Measurements from ENCODE around the gene PPFIA1.

The PPFIA1 gene

DNA sequence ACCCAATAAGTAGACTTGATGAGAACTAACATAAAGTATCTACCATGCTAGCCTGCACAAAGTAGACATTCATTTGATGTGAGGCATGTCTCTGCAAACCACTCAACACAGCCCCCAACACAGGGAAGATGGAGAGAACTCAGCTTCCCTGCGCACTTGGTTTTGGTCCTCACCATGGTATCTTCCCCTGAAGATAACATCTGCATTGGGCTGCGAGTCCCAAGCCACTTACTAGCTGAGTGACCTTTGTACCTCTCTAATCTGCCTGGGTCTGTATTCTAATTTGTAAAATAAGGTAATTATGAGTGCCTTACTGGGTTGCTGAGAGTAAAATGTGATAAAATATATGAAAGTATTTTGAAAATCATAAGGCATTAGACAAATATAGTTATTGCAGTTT lies 30.7 kb downstream of the PPFIA1 start:
- DNase-seq = no peak

DNA sequence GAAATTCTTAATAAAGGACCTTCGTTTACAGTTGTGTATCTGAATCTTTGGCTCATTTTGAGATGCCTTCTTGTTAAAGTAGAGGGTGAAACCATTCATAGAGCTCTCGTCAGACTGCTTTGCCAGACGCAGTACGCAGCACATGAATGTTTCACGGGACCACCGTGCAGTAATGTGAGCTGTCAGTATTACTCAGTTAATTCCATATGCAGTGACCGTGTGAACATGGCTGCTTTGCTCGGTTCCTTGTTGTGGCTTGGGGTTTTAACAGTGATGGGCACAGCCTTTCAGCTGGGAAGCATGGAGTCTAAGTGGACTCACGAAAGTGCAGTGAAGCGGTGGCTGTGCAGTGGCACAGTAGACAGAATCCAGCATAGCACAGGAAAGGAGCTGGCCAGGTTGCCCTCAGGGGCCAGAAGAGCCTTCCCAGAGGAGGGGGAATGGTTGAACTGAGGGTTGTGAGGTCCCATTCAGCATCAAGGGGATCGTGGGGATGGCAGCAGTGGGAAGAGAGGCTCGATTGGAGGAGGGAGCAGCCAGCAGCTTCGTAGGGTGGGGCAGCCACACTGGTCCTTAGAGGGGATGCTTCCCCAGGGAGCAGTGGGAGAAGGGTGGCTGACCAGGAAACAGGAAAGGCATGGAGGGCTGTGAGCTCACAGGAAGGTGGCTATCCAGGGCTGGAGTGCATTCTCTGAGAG lies 31.4 kb downstream of the PPFIA1 start:
- DNase-seq = no peak

DNA sequence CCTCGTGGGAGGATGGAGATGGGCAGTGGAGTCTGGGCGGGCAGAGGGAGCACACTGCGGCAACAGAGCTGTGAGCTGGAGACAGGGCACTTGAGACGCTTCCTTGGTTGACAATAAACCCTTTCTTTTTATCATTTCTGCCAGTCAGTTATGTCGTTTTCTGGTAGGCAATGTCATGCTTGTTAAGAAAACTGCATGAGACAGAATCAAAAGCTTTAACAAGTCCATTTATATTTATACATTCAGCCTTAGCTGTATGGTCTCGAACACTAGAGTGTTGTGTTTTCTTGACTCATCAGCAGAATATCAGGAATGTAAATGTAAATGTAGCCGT lies 31.9 kb downstream of the PPFIA1 start:
- DNase-seq = no peak

DNA sequence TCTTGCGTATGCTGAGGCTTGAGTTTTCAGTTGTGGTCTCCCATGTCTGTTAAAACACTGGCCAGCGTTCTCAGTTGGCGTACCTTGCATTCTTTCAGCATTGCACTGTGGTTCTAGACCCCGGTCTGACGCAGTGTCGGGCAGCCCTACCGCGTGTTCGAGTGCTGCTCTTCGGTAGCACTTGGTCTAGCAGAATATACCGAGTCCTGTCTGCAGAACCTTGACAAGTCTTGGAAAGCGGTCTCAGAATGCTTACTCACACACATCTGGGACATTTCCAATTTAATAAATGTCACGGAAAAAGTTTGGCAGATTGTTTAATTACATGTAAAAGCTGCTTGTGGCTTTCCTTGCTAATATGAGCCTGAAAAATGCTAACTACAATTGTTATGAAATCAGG lies 32.6 kb downstream of the PPFIA1 start:
- no peak for DNase-seq

DNA sequence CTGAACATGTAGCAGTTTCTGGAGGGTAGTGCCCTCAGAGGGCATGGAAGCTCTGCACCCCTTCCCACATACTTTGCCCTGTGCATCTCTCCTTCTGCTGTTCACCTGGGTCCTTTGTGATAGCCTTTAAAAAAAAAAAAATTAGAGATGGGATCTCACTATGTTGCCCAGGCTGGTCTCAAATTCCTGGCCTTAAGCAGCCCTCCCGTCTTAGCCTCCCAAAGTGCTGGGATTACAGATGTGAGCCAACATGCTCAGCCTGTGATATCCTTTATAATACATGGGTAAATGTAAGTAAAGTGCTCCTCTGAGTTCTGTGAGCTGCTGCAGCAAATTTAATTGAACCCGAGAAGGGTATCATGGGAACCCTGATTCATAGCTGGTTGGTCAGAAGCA lies 33.7 kb downstream of the PPFIA1 start:
- DNase-seq = no peak

DNA sequence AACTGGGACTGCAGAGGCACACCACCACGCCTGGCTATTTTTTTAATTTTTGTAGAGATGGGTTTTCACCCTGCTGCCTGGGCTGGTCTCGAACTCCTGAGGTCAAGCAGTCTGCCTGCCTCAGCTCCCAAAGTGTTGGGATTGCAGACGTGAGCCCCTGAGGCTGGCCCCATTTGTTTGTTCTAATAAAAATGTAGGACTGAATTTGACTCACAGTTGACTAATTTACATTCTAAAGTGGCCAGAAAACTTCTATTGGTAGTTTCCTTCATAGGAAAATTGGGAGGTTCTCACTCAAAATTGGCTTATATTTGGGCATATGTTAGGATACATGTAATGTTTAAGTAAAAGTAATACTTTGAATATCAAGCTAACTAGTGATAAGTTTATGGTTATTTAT lies 35.0 kb downstream of the PPFIA1 start:
- no peak for DNase-seq

DNA sequence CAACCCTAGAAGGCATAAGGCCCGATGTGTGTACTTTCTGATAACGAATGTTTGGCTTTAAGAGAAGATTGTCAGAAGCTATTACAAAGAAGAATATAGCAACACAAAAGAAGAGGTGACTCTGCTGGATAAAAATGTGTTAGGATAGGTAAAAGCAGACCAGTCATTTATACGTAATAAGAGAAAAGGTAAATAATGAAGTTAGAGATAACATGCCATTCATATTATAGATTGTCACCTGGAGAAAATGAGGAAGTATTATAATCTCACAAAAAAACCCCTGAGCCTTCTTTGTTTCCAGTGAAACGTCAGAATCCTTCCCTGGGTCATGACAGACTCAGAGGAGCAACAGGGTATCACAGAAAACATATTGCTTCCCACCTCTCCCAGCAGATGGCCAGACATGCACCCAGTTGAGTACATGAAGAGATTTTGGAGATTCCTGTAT lies 36.1 kb downstream of the PPFIA1 start:
- peak; percentile 45 for DNase-seq

DNA sequence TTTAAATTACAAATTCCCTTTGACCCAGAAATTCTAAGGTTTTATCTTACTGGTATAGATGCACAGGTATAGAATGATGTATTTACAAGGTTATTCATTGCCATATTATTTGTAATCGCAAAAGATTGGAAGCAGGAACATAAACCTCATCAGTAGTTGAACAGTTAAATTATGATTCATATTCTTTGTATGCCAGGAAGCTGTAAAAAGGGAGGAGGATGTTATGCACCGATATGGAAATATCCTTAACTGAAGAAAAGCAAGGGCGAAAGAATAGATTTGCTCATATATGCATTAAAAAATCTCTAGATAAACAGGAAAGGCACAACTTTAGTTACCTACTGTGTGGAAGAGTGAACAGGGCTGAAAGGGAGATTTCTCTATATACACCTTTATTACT lies 36.7 kb downstream of the PPFIA1 start:
- DNase-seq = no peak

DNA sequence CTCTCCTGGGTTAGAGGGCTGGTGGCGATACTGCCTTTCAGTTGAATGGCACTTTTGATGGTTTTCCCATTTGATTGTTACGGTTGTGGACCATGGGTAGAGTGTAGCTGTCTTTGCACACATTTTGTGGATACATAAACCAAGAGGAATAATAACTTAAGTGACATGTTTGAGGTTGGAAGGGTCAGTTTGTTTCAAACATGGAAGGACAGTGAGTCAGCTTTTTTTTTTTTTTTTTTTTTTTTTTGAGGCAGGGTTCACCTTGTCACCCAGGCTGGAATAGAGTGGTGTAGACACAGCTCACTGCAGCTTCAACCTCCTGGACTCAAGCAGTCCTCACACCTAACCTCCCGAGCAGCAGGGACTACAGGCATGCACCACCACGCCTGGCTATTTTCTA lies 41.1 kb downstream of the PPFIA1 start:
- no peak for DNase-seq

DNA sequence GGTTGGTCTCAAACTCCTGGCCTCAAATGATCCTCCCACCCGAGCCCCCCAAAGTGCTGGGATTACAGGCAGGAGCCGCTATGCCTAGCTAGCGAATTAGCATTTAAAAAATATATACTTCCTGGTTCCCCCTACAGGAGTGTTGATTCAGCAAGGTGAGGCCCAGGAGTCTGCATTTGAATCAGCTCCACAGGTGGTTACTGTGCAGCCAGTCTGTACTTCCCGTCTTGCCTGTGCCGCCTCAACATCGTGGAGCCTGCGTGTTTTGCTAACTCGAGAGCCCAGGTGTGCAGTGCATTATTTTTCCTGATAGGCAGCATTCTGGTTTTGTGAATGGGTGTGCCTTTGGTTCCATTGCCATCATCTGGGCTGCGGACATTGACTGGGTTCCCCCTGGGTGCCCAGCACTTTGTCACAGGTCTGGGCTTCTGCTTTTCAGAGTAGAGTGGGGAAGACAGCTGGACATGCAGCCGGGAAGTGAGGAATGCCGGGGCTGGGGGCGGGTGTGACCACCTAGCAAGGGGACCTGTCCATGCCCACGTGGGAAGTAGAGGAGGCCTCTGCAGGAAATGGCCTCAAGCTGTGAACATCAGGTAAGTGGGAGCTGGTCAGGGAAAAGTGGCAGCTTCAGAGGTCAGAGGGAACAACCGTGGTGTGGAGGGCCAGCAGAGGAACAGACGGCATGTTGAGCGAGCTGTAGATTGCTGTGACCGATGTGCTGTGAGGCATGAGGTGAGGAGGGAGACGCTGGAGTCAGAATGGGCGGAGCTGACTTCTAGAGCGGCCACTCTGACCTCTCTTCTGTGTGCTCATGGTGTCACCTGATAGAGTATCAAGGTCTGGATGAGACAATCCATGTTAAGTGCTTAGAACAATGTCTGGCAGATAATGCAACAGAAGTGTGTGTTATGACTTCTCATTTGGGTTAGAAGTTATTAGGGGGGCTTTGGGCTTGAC lies 42.2 kb downstream of the PPFIA1 start:
- DNase-seq = peak; percentile 22

DNA sequence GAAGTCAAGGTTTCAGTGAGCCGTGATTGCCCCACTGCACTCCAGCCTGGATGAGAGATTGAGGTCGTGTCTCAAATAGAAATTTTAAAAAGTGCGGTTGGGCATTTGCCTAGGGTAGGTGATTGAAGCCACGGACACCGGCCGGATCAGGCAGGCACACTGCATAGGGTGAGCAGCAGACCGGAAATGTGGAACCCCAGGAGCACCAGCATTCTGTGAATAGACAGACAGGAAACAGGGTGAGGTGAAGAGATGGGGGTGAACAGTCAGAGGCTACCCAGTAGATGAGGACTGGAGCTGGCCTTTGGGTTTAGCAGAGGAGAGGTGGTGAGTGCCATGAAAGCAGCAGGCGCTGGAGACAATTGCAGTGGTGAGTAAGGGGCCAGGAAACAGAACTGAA lies 43.5 kb downstream of the PPFIA1 start:
- DNase-seq = no peak

DNA sequence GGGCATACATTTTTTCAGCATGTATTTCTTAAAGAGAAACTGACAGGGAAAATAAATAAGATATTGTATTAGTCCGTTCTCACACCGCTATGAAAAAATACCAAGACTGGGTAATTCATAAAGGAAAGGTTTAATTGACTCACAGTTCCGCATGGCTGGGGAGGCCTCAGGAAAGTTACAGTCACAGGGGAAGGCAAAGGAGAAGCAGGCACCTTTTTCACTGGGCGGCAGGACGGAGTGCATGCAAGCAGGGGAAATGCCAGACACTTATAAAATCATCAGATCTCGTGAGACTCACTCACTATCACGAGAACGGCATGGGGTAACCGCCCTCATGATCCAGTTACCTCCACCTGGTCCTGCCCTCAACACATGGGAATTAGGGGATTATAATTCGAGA lies 44.2 kb downstream of the PPFIA1 start:
- peak; percentile 45 for DNase-seq

DNA sequence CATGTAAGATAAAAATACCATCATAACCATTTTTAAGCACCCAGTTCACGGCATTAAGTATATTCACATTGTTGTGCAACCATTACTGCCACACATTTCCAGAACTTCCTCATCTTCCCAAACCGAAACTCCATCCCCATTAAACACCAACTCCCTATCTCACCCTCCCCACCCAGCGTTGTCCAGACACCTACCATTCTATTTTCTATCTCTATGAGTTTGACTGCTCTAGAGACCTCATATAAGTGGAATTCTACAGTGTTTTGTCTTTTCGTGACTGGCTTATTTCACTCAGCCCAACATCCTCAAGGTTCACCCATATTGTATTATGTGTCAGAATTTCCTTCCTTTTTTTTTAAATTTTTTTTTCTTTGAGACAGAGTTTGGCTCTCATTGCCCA lies 45.2 kb downstream of the PPFIA1 start:
- peak; percentile 50 for DNase-seq

DNA sequence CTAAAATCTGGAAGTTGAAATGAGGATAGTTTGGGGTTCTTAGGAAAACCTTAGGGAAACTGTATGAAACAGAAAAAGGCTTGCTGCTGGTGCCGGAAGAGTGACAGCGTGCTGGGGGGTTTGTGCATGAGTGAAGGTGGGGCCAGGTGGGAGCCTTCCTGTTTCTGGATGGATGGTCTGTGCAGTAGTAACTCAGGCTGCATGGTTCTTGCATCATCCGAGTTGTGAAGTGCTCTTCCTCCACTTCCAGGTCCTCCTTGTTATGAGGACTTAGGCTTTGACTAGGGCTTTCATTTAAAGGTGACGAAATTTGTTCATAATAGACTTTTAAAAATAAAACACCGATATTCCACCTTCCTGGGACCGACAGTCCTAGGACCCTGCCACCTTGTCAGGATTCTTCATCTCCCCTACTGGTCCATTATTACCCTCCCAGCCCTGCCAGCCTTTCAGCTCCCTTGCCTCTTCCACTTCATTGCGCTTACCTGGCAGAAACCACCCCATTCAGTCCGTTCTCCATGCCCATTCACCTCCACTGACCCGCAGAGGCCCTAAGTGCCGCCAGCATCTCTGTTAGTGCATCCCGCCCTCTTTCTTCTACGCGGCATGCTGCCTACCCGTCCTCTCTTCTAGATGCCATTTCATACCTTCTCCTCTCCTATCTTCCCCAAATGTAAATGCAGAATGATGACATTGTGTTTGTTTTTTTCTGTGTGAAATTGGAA lies 47.3 kb downstream of the PPFIA1 start:
- no peak for DNase-seq

DNA sequence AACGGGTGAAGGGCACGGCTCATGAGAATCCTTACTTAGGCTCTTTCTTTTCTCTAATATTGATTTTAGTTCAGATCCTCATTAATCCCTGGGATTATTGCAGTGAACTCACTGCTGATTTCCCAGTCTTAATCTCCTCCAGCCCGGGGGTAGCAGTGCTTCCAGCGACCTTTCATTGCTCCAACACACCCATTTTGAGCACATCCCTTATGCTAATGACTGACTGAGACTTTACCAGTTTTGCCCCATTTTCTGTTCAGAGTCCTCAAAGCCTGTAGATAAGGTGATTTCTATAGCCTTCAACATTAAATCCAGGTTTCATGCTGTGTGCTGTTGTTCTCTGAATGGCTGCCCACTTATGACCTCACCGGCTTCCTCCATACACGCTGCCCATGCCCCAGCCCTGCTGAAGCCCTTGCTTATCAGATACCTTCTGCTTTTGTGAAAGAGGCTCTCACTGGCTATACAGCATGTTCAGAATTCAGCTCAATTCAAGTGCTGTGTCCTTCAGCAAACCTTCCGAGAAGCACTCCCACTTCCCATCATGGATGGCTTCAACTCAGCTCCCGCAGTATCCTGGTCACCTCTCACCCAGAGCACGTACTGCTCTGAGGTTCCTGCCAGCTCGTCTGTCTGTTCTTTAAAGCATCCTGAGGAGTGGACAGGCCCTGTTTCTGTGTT lies 49.0 kb downstream of the PPFIA1 start:
- peak; percentile 71 for DNase-seq

DNA sequence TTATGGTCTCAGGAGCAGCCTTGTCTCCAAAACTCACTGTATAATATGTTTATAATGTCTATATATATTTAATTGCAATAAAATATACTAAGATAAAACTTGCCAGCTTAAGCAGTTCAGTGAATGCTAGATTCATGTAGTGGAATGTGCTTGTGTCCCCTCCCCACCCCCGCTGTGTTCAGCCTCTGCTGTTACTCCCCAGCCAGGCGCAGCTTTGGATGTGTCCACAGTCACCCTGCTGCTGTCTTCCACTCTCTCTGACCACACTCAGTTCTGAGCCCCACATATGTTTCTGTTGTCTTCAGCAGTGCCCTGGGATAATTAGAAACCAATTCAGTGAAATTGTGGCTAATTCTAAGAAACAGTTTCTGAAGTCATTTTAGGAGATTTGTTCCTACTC lies 52.2 kb downstream of the PPFIA1 start:
- DNase-seq = no peak

DNA sequence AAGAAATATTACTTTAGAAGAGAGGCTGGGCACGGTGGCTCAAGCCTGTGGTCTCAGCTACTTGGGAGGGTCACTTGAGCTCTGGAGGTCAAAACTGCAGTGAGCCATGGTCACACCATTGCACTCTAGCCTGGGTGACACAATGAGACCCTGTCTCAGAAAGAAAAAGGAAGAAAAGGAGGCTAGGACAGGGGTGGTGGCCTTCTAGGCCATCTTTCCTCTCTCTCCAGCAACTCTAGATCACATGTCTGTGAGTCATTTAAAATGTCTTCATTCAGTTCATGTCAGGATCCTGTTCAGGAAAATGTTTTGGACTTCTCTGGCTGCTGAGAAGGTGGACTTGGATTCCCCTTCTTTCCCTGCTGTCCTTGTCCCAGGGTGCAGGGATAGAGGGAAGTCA lies 53.3 kb downstream of the PPFIA1 start:
- DNase-seq = no peak

DNA sequence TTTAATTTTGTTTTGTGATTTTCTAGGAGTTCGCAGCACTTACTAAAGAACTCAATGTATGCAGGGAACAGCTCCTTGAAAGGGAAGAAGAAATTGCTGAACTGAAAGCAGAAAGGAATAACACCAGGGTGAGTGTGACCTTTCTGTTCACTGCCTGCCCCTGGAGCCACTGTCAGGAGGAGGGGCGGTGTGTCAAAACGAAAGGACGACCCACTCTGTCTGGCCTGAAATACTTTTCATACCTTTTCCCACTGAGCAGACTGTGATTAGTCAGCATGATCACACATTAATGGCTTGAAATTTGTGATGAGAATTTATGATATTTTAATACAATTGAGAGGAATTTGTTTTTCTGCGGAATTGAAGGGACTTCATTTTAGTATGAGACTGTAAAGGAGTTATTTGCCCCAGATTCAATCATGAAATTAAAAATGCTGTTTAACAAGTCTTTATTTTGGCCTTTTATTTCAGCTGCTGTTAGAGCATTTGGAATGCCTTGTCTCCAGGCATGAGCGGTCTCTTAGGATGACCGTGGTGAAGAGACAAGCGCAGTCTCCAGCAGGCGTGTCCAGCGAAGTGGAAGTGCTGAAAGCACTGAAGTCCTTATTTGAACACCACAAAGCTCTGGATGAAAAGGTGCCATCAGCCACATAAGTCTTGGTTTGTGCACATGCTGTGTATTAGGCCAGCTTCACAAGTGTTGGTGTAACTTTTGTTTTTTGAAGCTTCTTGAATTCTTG lies 54.1 kb downstream of the PPFIA1 start:
- DNase-seq = no peak

DNA sequence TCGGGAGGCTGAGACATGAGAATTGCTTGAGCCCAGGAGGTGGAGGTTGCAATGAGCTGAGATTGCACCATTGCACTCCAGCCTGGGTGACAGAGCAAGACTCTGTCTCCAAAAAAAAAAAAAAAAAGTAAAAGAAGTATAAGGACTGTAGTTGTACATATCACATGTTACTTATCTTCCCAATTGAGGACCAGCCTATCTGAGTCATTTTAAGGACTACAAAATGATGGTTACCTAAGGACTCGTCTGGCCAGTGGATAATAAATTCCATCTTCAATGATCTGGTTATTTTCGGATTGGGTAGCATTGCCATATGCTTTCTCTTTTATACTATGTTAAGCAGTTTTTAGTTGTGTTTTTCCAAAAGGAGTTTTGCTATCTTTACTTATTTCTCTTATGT lies 55.3 kb downstream of the PPFIA1 start:
- DNase-seq = no peak

DNA sequence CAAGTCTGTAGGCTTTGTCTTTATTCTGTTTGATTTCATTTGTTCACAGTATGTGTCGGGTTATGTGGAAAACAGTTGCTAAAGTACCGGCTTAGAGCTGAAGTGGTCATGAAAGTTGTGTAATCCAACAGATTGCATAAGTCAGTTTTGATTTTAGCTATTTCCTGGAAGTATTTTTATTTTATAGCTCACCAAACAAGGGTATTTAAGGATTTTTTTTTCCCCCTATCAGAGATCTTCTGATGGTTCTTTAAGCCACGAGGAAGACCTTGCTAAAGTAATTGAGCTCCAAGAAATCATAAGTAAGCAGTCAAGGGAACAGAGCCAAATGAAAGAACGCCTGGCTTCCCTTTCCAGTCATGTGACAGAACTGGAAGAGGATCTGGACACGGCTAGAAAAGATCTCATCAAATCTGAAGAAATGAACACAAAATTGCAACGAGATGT lies 55.9 kb downstream of the PPFIA1 start:
- peak; percentile 44 for DNase-seq

DNA sequence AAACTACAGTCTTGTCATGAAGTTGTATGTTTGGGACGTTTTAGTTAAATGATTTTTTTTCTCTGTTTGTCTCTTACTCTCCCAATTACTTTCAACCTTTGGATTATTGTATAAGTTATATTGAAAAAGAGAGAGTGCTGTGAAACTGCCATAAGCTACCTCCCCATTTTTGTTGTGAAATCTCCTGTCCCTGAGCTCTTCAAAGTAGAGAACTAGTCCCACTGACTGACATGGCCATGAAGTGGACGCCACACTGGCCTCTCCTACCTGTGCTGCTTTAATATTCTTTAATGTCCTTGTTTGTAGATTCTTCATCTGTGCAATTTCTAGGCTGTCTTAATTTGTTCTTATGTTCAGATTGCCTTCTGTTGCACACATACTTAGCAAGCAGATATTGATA lies 56.3 kb downstream of the PPFIA1 start:
- no peak for DNase-seq

DNA sequence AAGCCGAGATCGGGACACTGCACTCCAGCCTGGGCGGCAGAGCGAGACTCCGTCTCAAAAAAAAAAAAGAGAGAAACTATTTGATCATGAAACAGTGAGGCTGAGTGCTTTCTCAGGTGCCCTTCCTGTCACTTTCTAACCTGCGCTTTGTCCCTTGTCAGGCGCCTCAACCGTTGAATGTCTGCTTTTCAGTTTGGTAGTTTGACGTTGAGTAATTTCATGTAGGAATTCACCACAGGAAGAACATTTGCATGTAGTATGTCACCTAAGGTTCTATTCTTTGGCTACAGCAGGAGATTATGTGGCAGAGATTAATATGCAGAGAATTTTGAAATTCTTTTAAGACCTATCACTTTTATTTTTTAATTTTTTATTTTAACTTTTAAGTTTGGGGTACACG lies 57.2 kb downstream of the PPFIA1 start:
- no peak for DNase-seq

Measured in hematopoietic multipotent progenitor cell treated with erythropoietin and hydrocortisone succinate and interleukin-3 and kit ligand, for 4 days (in vitro differentiated cells).